HepG2 (cell line): ENCODE measurements around the gene KIF3A. TPM values are rescaled to one million over a fixed set of nuclear protein-coding genes. Genes with fewer than 3 reads are reported as not detected.

Source experiments
- ATAC-seq: fragments of 200-7000 bp; cut with Tn5 transposase; 3 replicates; pipeline ENCODE4 v1.9.1; 2020; ENCODE audit warnings: mild to moderate bottlenecking, moderate library complexity
- BruUV-seq: library from RNA; stranded (reverse); fragments of 400-500 nt; replicated peaks from 2 replicates; lab custom pipeline; 2021; lab: Mats Ljungman, UMichigan
- CTCF ChIA-PET: fragments of 300-600 bp; formaldehyde crosslinking; extraction: SDS; loops from one replicate; lab custom pipeline; 2021; ENCODE audit warnings: low total read pairs, inconsistent platforms, low intra/inter-chr PET ratio; lab: Yijun Ruan, JAX
- POLR2A ChIA-PET: fragments of 350-600 bp; sonication (Branson Sonifier 250); formaldehyde crosslinking; loops from one replicate; lab custom pipeline; 2020; ENCODE audit warnings: antibody characterized with exemption, inconsistent platforms; lab: Yijun Ruan, JAX
- DNase-seq: peaks from one replicate; pipeline ENCODE4 v3.0.0-alpha.2; 2015; ENCODE audit warnings: low spot score
- FAIRE-seq: peaks from 3 replicates; lab custom pipeline; 2011; peaks lifted over from hg19 to GRCh38; lab: Jason Lieb, UNC
- H2AFZ ChIP-seq: one replicate; pipeline ENCODE4 v1.6.1; 2011; ENCODE audit warnings: low read length, inconsistent platforms
- H3K27ac ChIP-seq: fragments of 300-600 bp; 3 replicates; pipeline ENCODE4 v1.8.0; 2011; ENCODE audit warnings: mixed run types, mild to moderate bottlenecking, mixed read lengths, low read length, inconsistent platforms; ENCODE audit not compliant: insufficient read depth; ENCODE audit errors: extremely low read length
- H3K27me3 ChIP-seq, 2 experiments: fragments of 200-600 bp in 1 of 2; 2 replicates in 1 of 2; 3 replicates in 1 of 2; pipeline versions ENCODE4 v1.6.0 to v1.8.0; 2011; ENCODE audit warnings: low read length in 2 of 2, mild to moderate bottlenecking in 2 of 2, moderate library complexity in 2 of 2, inconsistent platforms in 1 of 2; ENCODE audit not compliant: insufficient read depth in 2 of 2, control insufficient read depth in 1 of 2
- H3K36me3 ChIP-seq, 2 experiments: fragments of 200-600 bp in 1 of 2; replicated peaks in 1 of 2; 2 replicates in 1 of 2; 3 replicates in 1 of 2; pipeline versions ENCODE4 v1.5.1 to v1.8.0; 2011; ENCODE audit warnings: low read length in 2 of 2, inconsistent platforms in 1 of 2; ENCODE audit not compliant: insufficient read depth in 2 of 2, control insufficient read depth in 1 of 2
- H3K4me1 ChIP-seq: 2 replicates; pipeline ENCODE4 v1.5.1; 2012; ENCODE audit warnings: low read length, inconsistent platforms; ENCODE audit not compliant: insufficient read depth
- H3K4me2 ChIP-seq: 2 replicates; pipeline ENCODE4 v1.6.0; 2011; ENCODE audit warnings: low read depth, low read length, inconsistent platforms
- H3K4me3 ChIP-seq, 3 experiments: fragments of 200-600 bp in 1 of 3; sonication (generic), shearing (Covaris generic) in 1 of 3; replicated peaks in 1 of 3; 2 replicates each; pipeline ENCODE4 v1.5.1; 2011 to 2016; ENCODE audit warnings: low read length in 3 of 3, inconsistent platforms in 2 of 3, low read depth in 2 of 3, mild to moderate bottlenecking in 2 of 3, control low read depth in 1 of 3, mixed read lengths in 1 of 3; ENCODE audit not compliant: insufficient read depth in 1 of 3
- H3K79me2 ChIP-seq: one replicate; pipeline ENCODE4 v1.6.1; 2011; ENCODE audit warnings: low read length, inconsistent platforms; ENCODE audit not compliant: insufficient read depth
- H3K9ac ChIP-seq: 2 replicates; pipeline ENCODE4 v1.6.0; 2011; ENCODE audit warnings: mild to moderate bottlenecking, low read depth, low read length, inconsistent platforms; ENCODE audit not compliant: insufficient read depth
- H3K9me3 ChIP-seq: 2 replicates; pipeline ENCODE4 v1.5.1; 2012; ENCODE audit warnings: mild to moderate bottlenecking, low read length
- H4K20me1 ChIP-seq: 2 replicates; pipeline ENCODE4 v1.6.0; 2011; ENCODE audit warnings: inconsistent platforms, mild to moderate bottlenecking, low read length, moderate library complexity; ENCODE audit not compliant: insufficient read depth
- GPN1 ChIP-seq: sonication (generic); formaldehyde crosslinking; IDR thresholded peaks from 2 replicates; pipeline ENCODE4 v1.5.1; 2020; ENCODE audit warnings: missing genetic modification reagents, borderline replicate concordance
- NFE2L2 ChIP-seq: fragments of 150-350 bp; IDR thresholded peaks from 2 replicates; pipeline ENCODE4 v1.6.1; 2014; ENCODE audit warnings: low read length
- NFIB ChIP-seq: sonication (generic); formaldehyde crosslinking; IDR thresholded peaks from 2 replicates; pipeline ENCODE4 v1.9.0; 2021; ENCODE audit warnings: missing genetic modification reagents, mild to moderate bottlenecking, borderline replicate concordance
- NKX3-1 ChIP-seq: sonication (generic); formaldehyde crosslinking; IDR thresholded peaks from 2 replicates; pipeline ENCODE4 v1.5.0; 2020; ENCODE audit warnings: missing genetic modification reagents
- RBFOX2 ChIP-seq: fragments of 200-400 bp; formaldehyde crosslinking; IDR thresholded peaks from 2 replicates; pipeline ENCODE4 v1.6.1; 2017; ENCODE audit warnings: low read depth, mild to moderate bottlenecking, low read length
- RBM22 ChIP-seq: fragments of 200-400 bp; formaldehyde crosslinking; optimal IDR thresholded peaks from 2 replicates; pipeline ENCODE3; 2017; ENCODE audit warnings: mild to moderate bottlenecking, low read length, moderate library complexity
- RFX3 ChIP-seq: IDR thresholded peaks from 2 replicates; pipeline ENCODE4 v1.6.1; 2016; ENCODE audit warnings: missing biosample characterization, missing genetic modification reagents
- ZFY ChIP-seq: sonication (generic); formaldehyde crosslinking; IDR thresholded peaks from 2 replicates; pipeline ENCODE4 v1.4.0; 2020; ENCODE audit warnings: missing genetic modification reagents
- ZKSCAN8 ChIP-seq: IDR thresholded peaks from 2 replicates; pipeline ENCODE4 v1.6.1; 2016; ENCODE audit warnings: borderline replicate concordance, missing genetic modification reagents, missing compliant biosample characterization
- ZNF354B ChIP-seq: sonication (generic); formaldehyde crosslinking; IDR thresholded peaks from 2 replicates; pipeline ENCODE4 v1.8.0; 2022; ENCODE audit warnings: mild to moderate bottlenecking, missing genetic modification reagents
- ZNF768 ChIP-seq: sonication (generic); formaldehyde crosslinking; IDR thresholded peaks from 2 replicates; pipeline ENCODE4 v1.4.0; 2020; ENCODE audit warnings: missing genetic modification reagents
- whole genome bisulfite sequencing: methylation state at CpG from one replicate; pipeline ENCODE4 v1.1.6; 2017; ENCODE audit warnings: low lambda C conversion rate; 5-methylcytosine and 5-hydroxymethylcytosine counted together
- in situ Hi-C: cut with HindIII; loops from 2 replicates; pipeline ENCODE4 v1.10.0; 2017; ENCODE audit warnings: low pct_unique_long_range_greater_than_20kb; ENCODE audit not compliant: extremely low pct_ligation_motif_present
- intact Hi-C: fragments of 100-400 bp; cut with micrococcal nuclease; formaldehyde crosslinking; loops from one replicate; pipeline ENCODE4 v1.10.0; 2022; ENCODE audit not compliant: unreplicated experiment
- polyA plus RNA-seq, 8 experiments: library from polyadenylated mRNA; depleted of rRNA in 3 of 8; stranded (reverse) in 7 of 8; unstranded in 1 of 8; fragments of >200 nt; fragmentation: Illumina TruSeq in 4 of 8; extraction: Trizol in 4 of 8; gene quantifications; 2 replicates each; pipeline versions ENCODE4 v1.2.1 to v1.2.3, GENCODE V29; 2011 to 2016; ENCODE audit warnings: low read depth in 4 of 8, missing spikeins in 1 of 8, mixed read lengths in 1 of 8; ENCODE audit not compliant: insufficient read depth in 1 of 8
- total RNA-seq, 5 experiments: library from RNA; depleted of rRNA; stranded (reverse); fragments of >200 nt; fragmentation: Illumina TruSeq; extraction: Trizol; gene quantifications; 2 replicates each; pipeline ENCODE4 v1.2.3, GENCODE V29; 2016; ENCODE audit warnings: low read depth in 1 of 5
- TF ChIP-seq, protein P1 (sequence below): sonication (generic); formaldehyde crosslinking; IDR thresholded peaks from 2 replicates; pipeline ENCODE4 v1.5.0; 2020; ENCODE audit warnings: mild to moderate bottlenecking, missing genetic modification reagents, moderate library complexity
- TF ChIP-seq, protein P2 (sequence below): fragments of 450-650 bp; IDR thresholded peaks from 2 replicates; pipeline ENCODE4 v1.6.1; 2016
- TF ChIP-seq, protein P3 (sequence below): sonication (generic); formaldehyde crosslinking; IDR thresholded peaks from 2 replicates; pipeline ENCODE4 v1.4.0; 2020; ENCODE audit warnings: missing genetic modification reagents

Gene KIF3A
- total and polyA plus RNA-seq, 2 of the 13 experiments (the other 11 are each of a cell fraction or from before 2014, with no cell fraction given), result 2.3 to 8.4 TPM

DNA sequence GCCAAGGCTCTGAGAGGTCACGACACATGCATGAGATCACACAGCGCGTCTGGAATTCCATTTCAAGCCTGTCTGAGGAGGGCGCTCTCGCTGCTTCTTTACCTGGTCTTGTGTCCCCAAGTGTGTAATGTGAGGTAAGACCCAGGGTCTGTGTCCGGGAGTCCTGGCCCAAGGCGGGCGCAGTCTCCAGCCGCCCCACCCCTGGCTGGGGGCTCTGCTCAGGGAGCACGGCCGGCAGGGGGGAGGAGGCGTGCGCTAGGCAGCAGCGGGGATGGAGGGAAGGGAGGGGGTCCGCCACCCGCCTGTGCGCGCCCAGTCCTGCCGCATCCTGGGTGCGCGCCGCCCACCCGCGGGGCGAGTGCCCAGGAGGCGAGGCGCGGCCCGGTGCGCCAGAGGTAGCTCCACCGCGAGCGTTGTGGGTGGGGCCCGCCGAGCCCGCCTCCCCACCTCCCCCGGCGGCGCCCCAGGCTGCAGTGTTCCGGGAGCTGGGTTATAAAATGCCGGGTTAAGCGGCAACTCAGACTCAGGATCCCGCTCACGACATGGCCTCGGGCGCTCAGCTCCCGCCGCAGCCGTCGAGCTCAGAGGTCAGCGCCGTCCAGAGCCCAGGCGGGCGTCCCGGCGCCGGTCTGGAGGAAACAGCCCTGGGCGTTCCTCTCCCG is 9.7 kb upstream of the KIF3A start, which contains the start of gene CCNI2:
TSS of gene CCNI2 (plus strand) at position 473 of the 662 bp plus-strand sequence. CDS start at position 543, 70 bp downstream.
- intact Hi-C loops (no loop called here), in situ Hi-C loops (loop anchor here (10.0 kb wide), 1 partner anchor 138 kb away; no protein-coding TSS in a partner anchor)
- no peak within 1 kb of the TSS for H3K4me2 ChIP-seq
- TF ChIP-seq RFX3 (CRISPR knock-in tag), result no peak
- no peak for TF ChIP-seq RBM22
- TF ChIP-seq, protein P1, sequence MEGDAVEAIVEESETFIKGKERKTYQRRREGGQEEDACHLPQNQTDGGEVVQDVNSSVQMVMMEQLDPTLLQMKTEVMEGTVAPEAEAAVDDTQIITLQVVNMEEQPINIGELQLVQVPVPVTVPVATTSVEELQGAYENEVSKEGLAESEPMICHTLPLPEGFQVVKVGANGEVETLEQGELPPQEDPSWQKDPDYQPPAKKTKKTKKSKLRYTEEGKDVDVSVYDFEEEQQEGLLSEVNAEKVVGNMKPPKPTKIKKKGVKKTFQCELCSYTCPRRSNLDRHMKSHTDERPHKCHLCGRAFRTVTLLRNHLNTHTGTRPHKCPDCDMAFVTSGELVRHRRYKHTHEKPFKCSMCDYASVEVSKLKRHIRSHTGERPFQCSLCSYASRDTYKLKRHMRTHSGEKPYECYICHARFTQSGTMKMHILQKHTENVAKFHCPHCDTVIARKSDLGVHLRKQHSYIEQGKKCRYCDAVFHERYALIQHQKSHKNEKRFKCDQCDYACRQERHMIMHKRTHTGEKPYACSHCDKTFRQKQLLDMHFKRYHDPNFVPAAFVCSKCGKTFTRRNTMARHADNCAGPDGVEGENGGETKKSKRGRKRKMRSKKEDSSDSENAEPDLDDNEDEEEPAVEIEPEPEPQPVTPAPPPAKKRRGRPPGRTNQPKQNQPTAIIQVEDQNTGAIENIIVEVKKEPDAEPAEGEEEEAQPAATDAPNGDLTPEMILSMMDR (CRISPR knock-in tag), result peak; percentile 38
- peak; percentile 65; the same call in 1 of the 2 replicates for TF ChIP-seq ZNF768 (CRISPR knock-in tag)
- no peaks in the 10 kb centered on the region; the same call in 1 of the 2 replicates for H3K4me1 ChIP-seq
- no peaks in the 10 kb centered on the region for H3K36me3 ChIP-seq
- no TSS peak for BruUV-seq
- H3K27me3 ChIP-seq, result no peaks in the 10 kb centered on the region
- H3K79me2 ChIP-seq, result no peaks in the 10 kb centered on the region
- WGBS, result 67% methylated on average over 10 of the region's 59 CpGs
- DNase-seq (no peak), FAIRE-seq (no peak), ATAC-seq (no peak)
- H3K9me3 ChIP-seq, result no peaks in the 10 kb centered on the region
- no peak within 1 kb of the TSS for H3K4me3 ChIP-seq
- H3K9ac ChIP-seq, result no peak within 1 kb of the TSS
- no peak within 1 kb of the TSS for H2AFZ ChIP-seq
- CTCF ChIA-PET, result no interaction called here
- POLR2A ChIA-PET, result no interaction called here
- H4K20me1 ChIP-seq, result no peaks in the 10 kb centered on the region
- no peak within 1 kb of the TSS for H3K27ac ChIP-seq

DNA sequence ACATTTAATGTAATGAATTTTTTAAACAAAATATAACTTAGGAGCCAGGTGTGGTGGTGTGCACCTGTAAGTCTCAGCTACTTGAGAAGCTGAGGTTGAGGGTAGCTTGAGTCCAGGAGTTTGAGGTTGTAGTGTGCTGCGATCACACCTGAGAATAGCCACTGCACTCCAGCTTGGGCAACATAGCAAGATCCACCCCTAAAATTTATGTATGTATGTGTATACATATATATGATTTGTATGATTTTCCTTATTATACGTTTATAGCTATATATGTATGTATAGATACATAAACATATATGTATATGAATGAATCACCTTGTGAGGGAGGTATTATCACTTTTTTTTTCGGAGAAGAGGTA is 9.2 kb upstream of the KIF3A start:
- 30% methylated on average over 3 of the region's 3 CpGs for WGBS
- Histone ChIP-seq H3K27me3 (no peaks in the 10 kb centered on the region), H3K36me3 (no peaks in the 10 kb centered on the region), H2AFZ (no peak overlapping the region), H3K27ac (no peak overlapping the region), H3K4me2 (no peak overlapping the region), H4K20me1 (no peaks in the 10 kb centered on the region), H3K4me1 (no peaks in the 10 kb centered on the region; the same call in 1 of the 2 replicates), H3K9ac (no peak overlapping the region), H3K79me2 (no peaks in the 10 kb centered on the region), H3K4me3 (no peak overlapping the region), H3K9me3 (no peaks in the 10 kb centered on the region)
- CTCF ChIA-PET, result no interaction called here
- DNase-seq (no peak), FAIRE-seq (no peak), ATAC-seq (no peak)
- POLR2A ChIA-PET, result no interaction called here
- intact Hi-C loops (no loop called here), in situ Hi-C loops (loop anchor here (10.0 kb wide), 1 partner anchor 138 kb away; no protein-coding TSS in a partner anchor)
- BruUV-seq, result no TSS peak
- no peak for TF ChIP-seq NFE2L2
- TF ChIP-seq, protein P2, sequence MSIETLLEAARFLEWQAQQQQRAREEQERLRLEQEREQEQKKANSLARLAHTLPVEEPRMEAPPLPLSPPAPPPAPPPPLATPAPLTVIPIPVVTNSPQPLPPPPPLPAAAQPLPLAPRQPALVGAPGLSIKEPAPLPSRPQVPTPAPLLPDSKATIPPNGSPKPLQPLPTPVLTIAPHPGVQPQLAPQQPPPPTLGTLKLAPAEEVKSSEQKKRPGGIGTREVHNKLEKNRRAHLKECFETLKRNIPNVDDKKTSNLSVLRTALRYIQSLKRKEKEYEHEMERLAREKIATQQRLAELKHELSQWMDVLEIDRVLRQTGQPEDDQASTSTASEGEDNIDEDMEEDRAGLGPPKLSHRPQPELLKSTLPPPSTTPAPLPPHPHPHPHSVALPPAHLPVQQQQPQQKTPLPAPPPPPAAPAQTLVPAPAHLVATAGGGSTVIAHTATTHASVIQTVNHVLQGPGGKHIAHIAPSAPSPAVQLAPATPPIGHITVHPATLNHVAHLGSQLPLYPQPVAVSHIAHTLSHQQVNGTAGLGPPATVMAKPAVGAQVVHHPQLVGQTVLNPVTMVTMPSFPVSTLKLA, result no peak
- no peak for TF ChIP-seq ZNF354B
- no peak for TF ChIP-seq GPN1
- TF ChIP-seq RBFOX2, result no peak
- no peak for TF ChIP-seq ZKSCAN8 (CRISPR knock-in tag)
- no peak for TF ChIP-seq NFIB (CRISPR knock-in tag)
- no peak for TF ChIP-seq NKX3-1 (CRISPR knock-in tag)
- TF ChIP-seq, protein P3, sequence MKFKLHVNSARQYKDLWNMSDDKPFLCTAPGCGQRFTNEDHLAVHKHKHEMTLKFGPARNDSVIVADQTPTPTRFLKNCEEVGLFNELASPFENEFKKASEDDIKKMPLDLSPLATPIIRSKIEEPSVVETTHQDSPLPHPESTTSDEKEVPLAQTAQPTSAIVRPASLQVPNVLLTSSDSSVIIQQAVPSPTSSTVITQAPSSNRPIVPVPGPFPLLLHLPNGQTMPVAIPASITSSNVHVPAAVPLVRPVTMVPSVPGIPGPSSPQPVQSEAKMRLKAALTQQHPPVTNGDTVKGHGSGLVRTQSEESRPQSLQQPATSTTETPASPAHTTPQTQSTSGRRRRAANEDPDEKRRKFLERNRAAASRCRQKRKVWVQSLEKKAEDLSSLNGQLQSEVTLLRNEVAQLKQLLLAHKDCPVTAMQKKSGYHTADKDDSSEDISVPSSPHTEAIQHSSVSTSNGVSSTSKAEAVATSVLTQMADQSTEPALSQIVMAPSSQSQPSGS (CRISPR knock-in tag), result no peak
- TF ChIP-seq ZFY (CRISPR knock-in tag), result no peak
